H9 (cell line): ENCODE measurements around the gene PTK6. TPM values are rescaled to one million over a fixed set of nuclear protein-coding genes. Genes with fewer than 3 reads are reported as not detected.

Source experiments
- DNase-seq: peaks from one replicate; pipeline ENCODE4 v3.0.0-alpha.2; 2017
- H2AFZ ChIP-seq: one replicate; pipeline ENCODE4 v1.6.1; 2013; ENCODE audit warnings: mild to moderate bottlenecking, low read length, control low read depth, moderate library complexity
- H2AK5ac ChIP-seq: 2 replicates; pipeline ENCODE4 v1.6.1; 2013; ENCODE audit warnings: low read length, control low read depth, mixed read lengths; ENCODE audit not compliant: insufficient read length
- H2BK120ac ChIP-seq: one replicate; pipeline ENCODE4 v1.6.1; 2013; ENCODE audit warnings: low read depth, mild to moderate bottlenecking, low read length, control low read depth, inconsistent platforms; ENCODE audit not compliant: poor library complexity, severe bottlenecking
- H2BK12ac ChIP-seq: 2 replicates; pipeline ENCODE4 v1.6.1; 2013; ENCODE audit warnings: low read length, control low read depth, mixed read lengths, low read depth; ENCODE audit not compliant: insufficient read length
- H2BK15ac ChIP-seq: 2 replicates; pipeline ENCODE4 v1.6.1; 2013; ENCODE audit warnings: low read depth, low read length, control low read depth
- H2BK20ac ChIP-seq: one replicate; pipeline ENCODE4 v1.6.1; 2013; ENCODE audit warnings: low read depth, mild to moderate bottlenecking, low read length, control low read depth, inconsistent platforms; ENCODE audit not compliant: poor library complexity, severe bottlenecking
- H2BK5ac ChIP-seq: 2 replicates; pipeline ENCODE4 v1.6.1; 2013; ENCODE audit warnings: low read length, control low read depth, mixed read lengths; ENCODE audit not compliant: insufficient read length
- H3K14ac ChIP-seq: 2 replicates; pipeline ENCODE4 v1.6.1; 2013; ENCODE audit warnings: low read length, control low read depth; ENCODE audit not compliant: insufficient read depth
- H3K18ac ChIP-seq: 2 replicates; pipeline ENCODE4 v1.6.1; 2013; ENCODE audit warnings: low read depth, mild to moderate bottlenecking, mixed read lengths, low read length, control low read depth; ENCODE audit not compliant: insufficient read length
- H3K23ac ChIP-seq: 2 replicates; pipeline ENCODE4 v1.6.1; 2013; ENCODE audit warnings: low read length, control low read depth, mixed read lengths, low read depth; ENCODE audit not compliant: insufficient read length
- H3K23me2 ChIP-seq: 2 replicates; pipeline ENCODE4 v1.6.1; 2013; ENCODE audit warnings: low read depth, mild to moderate bottlenecking, mixed read lengths, low read length, control low read depth; ENCODE audit not compliant: insufficient read length, poor library complexity, severe bottlenecking
- H3K27ac ChIP-seq: 2 replicates; pipeline ENCODE4 v1.5.1; 2013; ENCODE audit warnings: low read length, control low read depth, mixed read lengths, low read depth; ENCODE audit not compliant: insufficient read length
- H3K27me3 ChIP-seq: 2 replicates; pipeline ENCODE4 v1.6.1; 2013; ENCODE audit warnings: low read length, control low read depth, inconsistent platforms; ENCODE audit not compliant: insufficient read depth
- H3K4ac ChIP-seq: 2 replicates; pipeline ENCODE4 v1.6.1; 2013; ENCODE audit warnings: low read depth, mild to moderate bottlenecking, control low read depth, inconsistent platforms, low read length, moderate library complexity
- H3K4me1 ChIP-seq: 2 replicates; pipeline ENCODE4 v1.6.1; 2013; ENCODE audit warnings: low read length, control low read depth, inconsistent platforms; ENCODE audit not compliant: insufficient read depth
- H3K4me2 ChIP-seq: 2 replicates; pipeline ENCODE4 v1.6.1; 2013; ENCODE audit warnings: low read length, control low read depth, mixed read lengths; ENCODE audit not compliant: insufficient read length, insufficient read depth
- H3K56ac ChIP-seq: 2 replicates; pipeline ENCODE4 v1.6.1; 2013; ENCODE audit warnings: low read depth, mild to moderate bottlenecking, mixed read lengths, low read length, control low read depth; ENCODE audit not compliant: insufficient read length
- H3K79me1 ChIP-seq: 2 replicates; pipeline ENCODE4 v1.6.1; 2013; ENCODE audit warnings: low read depth, mild to moderate bottlenecking, moderate library complexity, low read length, control low read depth, inconsistent platforms; ENCODE audit not compliant: insufficient read depth, poor library complexity, severe bottlenecking
- H3K79me2 ChIP-seq: 2 replicates; pipeline ENCODE4 v1.6.1; 2013; ENCODE audit warnings: low read length, control low read depth, inconsistent platforms; ENCODE audit not compliant: insufficient read depth
- H3K9ac ChIP-seq: 2 replicates; pipeline ENCODE4 v1.6.1; 2013; ENCODE audit warnings: low read length, control low read depth, mixed read lengths; ENCODE audit not compliant: insufficient read length; ENCODE audit errors: extremely low read depth
- H3K9me3 ChIP-seq: one replicate; pipeline ENCODE4 v1.6.1; 2013; ENCODE audit warnings: low read depth, low read length, inconsistent platforms; ENCODE audit not compliant: control insufficient read depth
- H3T11ph ChIP-seq: one replicate; pipeline ENCODE4 v1.6.1; 2013; ENCODE audit warnings: mild to moderate bottlenecking, low read length, control low read depth, inconsistent platforms
- H4K20me1 ChIP-seq: one replicate; pipeline ENCODE4 v1.6.1; 2013; ENCODE audit not compliant: control insufficient read depth, insufficient read length, insufficient read depth
- H4K5ac ChIP-seq: 2 replicates; pipeline ENCODE4 v1.6.1; 2013; ENCODE audit warnings: low read depth, mild to moderate bottlenecking, mixed read lengths, low read length, control low read depth; ENCODE audit not compliant: insufficient read length
- H4K8ac ChIP-seq: replicated peaks from 2 replicates; pipeline ENCODE4 v1.6.1; 2013; ENCODE audit warnings: low read length, control low read depth, mixed read lengths, low read depth; ENCODE audit not compliant: insufficient read length
- H4K91ac ChIP-seq: 2 replicates; pipeline ENCODE4 v1.6.1; 2013; ENCODE audit warnings: low read depth, mild to moderate bottlenecking, moderate library complexity, mixed read lengths, low read length, control low read depth; ENCODE audit not compliant: insufficient read length
- H3K27ac Mint-ChIP-seq, 3 experiments: 2 replicates in 2 of 3; 3 replicates in 1 of 3; pipeline ENCODE4 v1.8.0; 2020 to 2021; ENCODE audit warnings: mixed read lengths in 3 of 3, mild to moderate bottlenecking in 1 of 3, moderate library complexity in 1 of 3
- H3K27me3 Mint-ChIP-seq: 2 replicates; pipeline ENCODE4 v1.8.0; 2021; ENCODE audit warnings: low read depth, mild to moderate bottlenecking, moderate library complexity, mixed read lengths
- H3K36me3 Mint-ChIP-seq, 3 experiments: 2 replicates in 2 of 3; 3 replicates in 1 of 3; pipeline ENCODE4 v1.8.0; 2020 to 2021; ENCODE audit warnings: low read depth in 3 of 3, mixed read lengths in 3 of 3; ENCODE audit not compliant: insufficient read depth in 1 of 3
- H3K4me1 Mint-ChIP-seq, 2 experiments: 2 replicates each; pipeline ENCODE4 v1.8.0; 2020; ENCODE audit warnings: mixed read lengths in 2 of 2
- H3K4me3 Mint-ChIP-seq, 2 experiments: 2 replicates in 1 of 2; 3 replicates in 1 of 2; pipeline ENCODE4 v1.8.0; 2020 to 2021; ENCODE audit warnings: mild to moderate bottlenecking in 2 of 2, mixed read lengths in 2 of 2, moderate library complexity in 1 of 2
- H3K9me3 Mint-ChIP-seq, 2 experiments: 2 replicates in 1 of 2; 3 replicates in 1 of 2; pipeline ENCODE4 v1.8.0; 2020; ENCODE audit warnings: mild to moderate bottlenecking in 2 of 2, mixed read lengths in 2 of 2, moderate library complexity in 1 of 2
- CTCF ChIP-seq: fragments of 200-600 bp; sonication (generic); conservative IDR thresholded peaks from 3 replicates; pipeline ENCODE4 v1.8.0; 2021; ENCODE audit warnings: antibody characterized with exemption, mild to moderate bottlenecking
- WGBS: extraction: QIAGEN DNeasy Blood & Tissue Kit; methylation state at CpG from one replicate; pipeline ENCODE4 v1.1.7; 2013; ENCODE audit warnings: missing lambda C conversion rate, low lambda C conversion rate, mixed read lengths; ENCODE audit not compliant: insufficient read length; ENCODE audit errors: extremely low coverage; 5-methylcytosine and 5-hydroxymethylcytosine counted together
- total RNA-seq: library from RNA; stranded (reverse); gene quantifications from 2 replicates; pipeline ENCODE4 v1.2.1, GENCODE V29; 2021

The PTK6 gene
- total RNA-seq, 1 experiment from 2014 or later, result 0.46 TPM

DNA sequence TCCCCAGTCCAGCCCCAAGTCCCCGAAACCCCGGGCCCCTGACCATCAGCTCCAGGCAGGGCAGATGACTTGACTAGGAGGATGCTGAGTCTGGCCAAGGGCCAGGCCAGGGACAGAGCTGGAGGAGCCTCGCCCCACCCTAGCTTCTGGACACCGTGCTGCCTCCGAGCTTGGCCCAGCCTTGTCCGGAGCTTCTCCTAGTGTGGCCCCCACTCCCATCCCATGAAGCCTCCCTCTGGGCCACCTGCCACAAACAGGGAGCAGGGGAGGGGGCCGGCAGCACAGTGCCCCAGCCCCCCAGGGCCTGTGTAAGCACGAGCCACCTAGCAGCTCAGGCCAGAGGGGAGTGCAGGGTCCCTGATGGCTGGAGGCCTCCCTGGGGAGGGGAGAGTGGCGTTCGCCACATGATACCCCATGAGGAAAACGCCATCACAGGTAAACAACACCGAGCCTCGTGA is 43.6 kb downstream of the PTK6 start:
- peaks cover 4 to 10% of the 10 kb centered on the region in 2 experiments; a peak in 3 of 4 replicates for H3K4me1 Mint-ChIP-seq
- H3K4me3 Mint-ChIP-seq, result no peak overlapping the region
- no peak overlapping the region for H2AFZ ChIP-seq
- H3K27ac Mint-ChIP-seq, result no peak overlapping the region
- no peaks in the 10 kb centered on the region for H3K79me1 ChIP-seq
- H4K20me1 ChIP-seq, result no peaks in the 10 kb centered on the region
- no peaks in the 10 kb centered on the region for H3K79me2 ChIP-seq
- no peak overlapping the region for H3K23ac ChIP-seq
- no peak overlapping the region for H4K8ac ChIP-seq
- no peak for DNase-seq
- H4K5ac ChIP-seq, result no peak overlapping the region
- no peak overlapping the region for H2BK12ac ChIP-seq
- peaks cover 15 to 24% (median 15%) of the 10 kb centered on the region in 3 experiments; a peak in 6 of 7 replicates for H3K36me3 Mint-ChIP-seq
- H3K9me3 Mint-ChIP-seq, result peaks cover 2 to 11% of the 10 kb centered on the region in 2 experiments; a peak in 3 of 5 replicates
- no peak overlapping the region for H3K14ac ChIP-seq
- no peaks in the 10 kb centered on the region for H3K4me1 ChIP-seq
- no peak overlapping the region for H3K9ac ChIP-seq
- no peak for TF ChIP-seq CTCF
- H3K27ac ChIP-seq, result no peak overlapping the region
- no peak overlapping the region for H3K18ac ChIP-seq
- H3K56ac ChIP-seq, result no peak overlapping the region
- H3K27me3 Mint-ChIP-seq, result peaks cover 55% of the 10 kb centered on the region
- no peak overlapping the region for H3K4ac ChIP-seq
- peaks cover 5% of the 10 kb centered on the region for H3K23me2 ChIP-seq
- H2BK15ac ChIP-seq, result no peak overlapping the region
- H3K27me3 ChIP-seq, result peaks cover 4% of the 10 kb centered on the region; the same call in 1 of the 2 replicates
- no peak overlapping the region for H2BK5ac ChIP-seq
- no peak overlapping the region for H2BK120ac ChIP-seq
- H3T11ph ChIP-seq, result no peak overlapping the region
- no peak overlapping the region for H2BK20ac ChIP-seq
- no peaks in the 10 kb centered on the region for H3K9me3 ChIP-seq
- H3K4me2 ChIP-seq, result no peak overlapping the region
- no CpG with 5 or more reads among the region's 13 CpGs for WGBS
- no peak overlapping the region for H2AK5ac ChIP-seq
- H4K91ac ChIP-seq, result no peak overlapping the region
